SK-N-SH treated with all-trans-retinoic acid at 6 μM for 48 hours (cell line): ENCODE results near the gene CNTN4.

Experiments used
- ARNTL ChIP-seq: fragments of 450-650 bp; formaldehyde crosslinking; IDR thresholded peaks from 2 replicates; pipeline ENCODE4 v1.5.0; 2020; ENCODE audit warnings: low read depth, mild to moderate bottlenecking, moderate library complexity, borderline replicate concordance
- CSDC2 ChIP-seq: fragments of 250-450 bp; sonication (Bioruptor Pico); IDR thresholded peaks from 2 replicates; pipeline ENCODE4 v1.5.0; 2020; ENCODE audit warnings: mild to moderate bottlenecking, moderate library complexity
- ESRRG ChIP-seq: fragments of 250-450 bp; sonication (Bioruptor Pico); IDR thresholded peaks from 2 replicates; pipeline ENCODE4 v1.6.1; 2021; ENCODE audit warnings: mild to moderate bottlenecking
- GLIS3 ChIP-seq: fragments of 250-450 bp; sonication (Bioruptor Pico); IDR thresholded peaks from 2 replicates; pipeline ENCODE4 v1.5.0; 2020; ENCODE audit warnings: mild to moderate bottlenecking, moderate library complexity
- ISL1 ChIP-seq: fragments of 250-450 bp; sonication (Bioruptor Pico); IDR thresholded peaks from 2 replicates; pipeline ENCODE4 v2.1.2; 2022; ENCODE audit warnings: mild to moderate bottlenecking, moderate library complexity
- PATZ1 ChIP-seq: fragments of 250-450 bp; sonication (Bioruptor Pico); IDR thresholded peaks from 2 replicates; pipeline ENCODE4 v1.8.0; 2020; ENCODE audit warnings: mild to moderate bottlenecking, moderate library complexity, borderline replicate concordance
- PPARA ChIP-seq: fragments of 250-450 bp; sonication (Bioruptor Pico); IDR thresholded peaks from 2 replicates; pipeline ENCODE4 v1.5.0; 2020; ENCODE audit warnings: mild to moderate bottlenecking, borderline replicate concordance
- TSHZ2 ChIP-seq: fragments of 250-450 bp; sonication (Bioruptor Pico); IDR thresholded peaks from 2 replicates; pipeline ENCODE4 v1.5.0; 2020; ENCODE audit warnings: mild to moderate bottlenecking, moderate library complexity
- ZC3H10 ChIP-seq: fragments of 250-450 bp; sonication (Bioruptor Pico); IDR thresholded peaks from 2 replicates; pipeline ENCODE4 v1.5.1; 2021; ENCODE audit warnings: mild to moderate bottlenecking, moderate library complexity
- ZFP30 ChIP-seq: fragments of 450-650 bp; formaldehyde crosslinking; IDR thresholded peaks from 2 replicates; pipeline ENCODE4 v1.5.0; 2022; ENCODE audit warnings: mild to moderate bottlenecking, moderate library complexity
- ZNF70 ChIP-seq: fragments of 450-650 bp; formaldehyde crosslinking; IDR thresholded peaks from 2 replicates; pipeline ENCODE4 v1.5.0; 2020; ENCODE audit warnings: mild to moderate bottlenecking, moderate library complexity

- TF ChIP-seq PPARA (CRISPR knock-in tag) (no peak), ZFP30 (no peak), ISL1 (CRISPR knock-in tag) (no peak), PATZ1 (no peak), CSDC2 (no peak), ZNF70 (CRISPR knock-in tag) (no peak), ARNTL (no peak), ZC3H10 (CRISPR knock-in tag) (no peak), GLIS3 (CRISPR knock-in tag) (no peak), ESRRG (no peak), TSHZ2 (no peak)
Measured at GRCh38 chr3:2485027-2485375, 386.3 kb downstream of the CNTN4 start.
